ENCODE results near the gene SKA1.
"Not testable (repeated sequence)": the region's sequence is repeated elsewhere in the genome, so short reads cannot be mapped to it uniquely, and the experiment has no call there.

The SKA1 gene

GRCh38 chr18:50395093-50395492 is 20.2 kb downstream of the SKA1 start:
- no peak for DNase-seq (ENCODE audit: low read depth, low spot score)
- H3K9ac ChIP-seq (ENCODE audit: insufficient read length, low read depth) = no peak overlapping the region
- no peaks in the 10 kb centered on the region for H3K4me1 ChIP-seq (ENCODE audit: insufficient read depth, insufficient read length)
- H3K4me3 ChIP-seq (ENCODE audit: insufficient read length, low read depth) = no peak overlapping the region
- H3K36me3 ChIP-seq (ENCODE audit: insufficient read depth, insufficient read length, low read length) = peaks cover 30% of the 10 kb centered on the region
- no peak for TF ChIP-seq YY1 (IDR thresholded peaks at IDR 0.05; ENCODE audit: insufficient read depth, insufficient read length)
- TF ChIP-seq SUZ12 (IDR thresholded peaks at IDR 0.05; ENCODE audit: extremely low read depth, insufficient read depth, insufficient read length) = no peak
- no peaks in the 10 kb centered on the region for H3K27me3 ChIP-seq (ENCODE audit: insufficient read depth, insufficient read length)
- H3K9me3 ChIP-seq (ENCODE audit: insufficient read depth, low read length) = no peaks in the 10 kb centered on the region

- H3K9ac ChIP-seq (ENCODE audit: insufficient read length, low read depth) = no peak overlapping the region
- no peaks in the 10 kb centered on the region for H3K4me1 ChIP-seq (ENCODE audit: insufficient read depth, insufficient read length)
- peaks cover 27% of the 10 kb centered on the region for H3K36me3 ChIP-seq (ENCODE audit: insufficient read depth, insufficient read length, low read length)
- no peak for DNase-seq (ENCODE audit: low read depth, low spot score)
- peaks cover 4% of the 10 kb centered on the region for H3K27me3 ChIP-seq (ENCODE audit: insufficient read depth, insufficient read length)
- no peak for TF ChIP-seq ZNF274 (IDR thresholded peaks at IDR 0.05; ENCODE audit: low read depth, low read length)
- TF ChIP-seq SUZ12 (IDR thresholded peaks at IDR 0.05; ENCODE audit: extremely low read depth, insufficient read depth, insufficient read length) = no peak
- TF ChIP-seq YY1 (IDR thresholded peaks at IDR 0.05; ENCODE audit: insufficient read depth, insufficient read length) = no peak
- H3K4me3 ChIP-seq (ENCODE audit: insufficient read length, low read depth) = no peak overlapping the region
- no peaks in the 10 kb centered on the region for H3K9me3 ChIP-seq (ENCODE audit: insufficient read depth, low read length)
Observed at GRCh38 chr18:50396005-50396660, 21.3 kb downstream of the SKA1 start.

- TF ChIP-seq SUZ12 (IDR thresholded peaks at IDR 0.05; ENCODE audit: extremely low read depth, insufficient read depth, insufficient read length) = no peak
- TF ChIP-seq YY1 (IDR thresholded peaks at IDR 0.05; ENCODE audit: insufficient read depth, insufficient read length) = no peak
- no peak for TF ChIP-seq ZNF274 (IDR thresholded peaks at IDR 0.05; ENCODE audit: low read depth, low read length)
- H3K4me1 ChIP-seq (ENCODE audit: insufficient read depth, insufficient read length) = no peaks in the 10 kb centered on the region
- DNase-seq (ENCODE audit: low read depth, low spot score) = no peak
Observed at GRCh38 chr18:50397023-50397422, 22.2 kb downstream of the SKA1 start.

GRCh38 chr18:50398099-50398498 is 23.3 kb downstream of the SKA1 start:
- TF ChIP-seq SUZ12 (IDR thresholded peaks at IDR 0.05; ENCODE audit: extremely low read depth, insufficient read depth, insufficient read length) (no peak), YY1 (IDR thresholded peaks at IDR 0.05; ENCODE audit: insufficient read depth, insufficient read length) (no peak), ZNF274 (IDR thresholded peaks at IDR 0.05; ENCODE audit: low read depth, low read length) (no peak)
- peaks cover 24% of the 10 kb centered on the region for H3K27me3 ChIP-seq (ENCODE audit: insufficient read depth, insufficient read length)
- H3K4me1 ChIP-seq (ENCODE audit: insufficient read depth, insufficient read length) = no peaks in the 10 kb centered on the region
- DNase-seq (ENCODE audit: low read depth, low spot score) = no peak
- H3K9ac ChIP-seq (ENCODE audit: insufficient read length, low read depth) = no peak overlapping the region
- H3K36me3 ChIP-seq (ENCODE audit: insufficient read depth, insufficient read length, low read length) = peaks cover 12% of the 10 kb centered on the region
- H3K4me3 ChIP-seq (ENCODE audit: insufficient read length, low read depth) = peak overlapping the region; percentile 5
- no peaks in the 10 kb centered on the region for H3K9me3 ChIP-seq (ENCODE audit: insufficient read depth, low read length)

More at GRCh38 chr18:50397023-50397422, 22.2 kb downstream of the SKA1 start:
- Histone ChIP-seq H3K27me3 (ENCODE audit: insufficient read depth, insufficient read length) (peaks cover 13% of the 10 kb centered on the region), H3K9ac (ENCODE audit: insufficient read length, low read depth) (no peak overlapping the region), H3K4me3 (ENCODE audit: insufficient read length, low read depth) (no peak overlapping the region), H3K9me3 (ENCODE audit: insufficient read depth, low read length) (no peaks in the 10 kb centered on the region), H3K36me3 (ENCODE audit: insufficient read depth, insufficient read length, low read length) (peaks cover 18% of the 10 kb centered on the region)

- H3K36me3 ChIP-seq (ENCODE audit: insufficient read depth, insufficient read length, low read length) = peaks cover 7% of the 10 kb centered on the region
- DNase-seq (ENCODE audit: low read depth, low spot score) = peak; percentile 55
- peaks cover 32% of the 10 kb centered on the region for H3K27me3 ChIP-seq (ENCODE audit: insufficient read depth, insufficient read length)
- H3K9ac ChIP-seq (ENCODE audit: insufficient read length, low read depth) = no peak overlapping the region
- no peaks in the 10 kb centered on the region for H3K9me3 ChIP-seq (ENCODE audit: insufficient read depth, low read length)
- H3K4me3 ChIP-seq (ENCODE audit: insufficient read length, low read depth) = no peak overlapping the region
- no peaks in the 10 kb centered on the region for H3K4me1 ChIP-seq (ENCODE audit: insufficient read depth, insufficient read length)
- no peak for TF ChIP-seq SUZ12 (IDR thresholded peaks at IDR 0.05; ENCODE audit: extremely low read depth, insufficient read depth, insufficient read length)
Observed at GRCh38 chr18:50398947-50399346, 24.1 kb downstream of the SKA1 start.

GRCh38 chr18:50399582-50399981 is 24.7 kb downstream of the SKA1 start:
- Histone ChIP-seq H3K9me3 (ENCODE audit: insufficient read depth, low read length) (no peaks in the 10 kb centered on the region), H3K27me3 (ENCODE audit: insufficient read depth, insufficient read length) (peaks cover 39% of the 10 kb centered on the region), H3K4me1 (ENCODE audit: insufficient read depth, insufficient read length) (no peaks in the 10 kb centered on the region), H3K4me3 (ENCODE audit: insufficient read length, low read depth) (no peak overlapping the region), H3K9ac (ENCODE audit: insufficient read length, low read depth) (no peak overlapping the region), H3K36me3 (ENCODE audit: insufficient read depth, insufficient read length, low read length) (peaks cover 5% of the 10 kb centered on the region)
- no peak for DNase-seq (ENCODE audit: low read depth, low spot score)
- TF ChIP-seq SUZ12 (IDR thresholded peaks at IDR 0.05; ENCODE audit: extremely low read depth, insufficient read depth, insufficient read length) (no peak), ZNF274 (IDR thresholded peaks at IDR 0.05; ENCODE audit: low read depth, low read length) (no peak), YY1 (IDR thresholded peaks at IDR 0.05; ENCODE audit: insufficient read depth, insufficient read length) (no peak)

- DNase-seq (ENCODE audit: low read depth, low spot score) = peak; percentile 35
- H3K4me3 ChIP-seq (ENCODE audit: insufficient read length, low read depth); H3K36me3 ChIP-seq (ENCODE audit: insufficient read depth, insufficient read length, low read length): not testable (repeated sequence)
Observed at GRCh38 chr18:50400438-50400837, 25.6 kb downstream of the SKA1 start.

GRCh38 chr18:50401295-50401694 is 26.4 kb downstream of the SKA1 start:
- DNase-seq (ENCODE audit: low read depth, low spot score) = no peak
- H3K9me3 ChIP-seq (ENCODE audit: insufficient read depth, low read length) = no peaks in the 10 kb centered on the region
- TF ChIP-seq YY1 (IDR thresholded peaks at IDR 0.05; ENCODE audit: insufficient read depth, insufficient read length) (no peak), ZNF274 (IDR thresholded peaks at IDR 0.05; ENCODE audit: low read depth, low read length) (no peak), SUZ12 (IDR thresholded peaks at IDR 0.05; ENCODE audit: extremely low read depth, insufficient read depth, insufficient read length) (no peak)
- no peaks in the 10 kb centered on the region for H3K36me3 ChIP-seq (ENCODE audit: insufficient read depth, insufficient read length, low read length)
- H3K9ac ChIP-seq (ENCODE audit: insufficient read length, low read depth) = no peak overlapping the region
- H3K4me3 ChIP-seq (ENCODE audit: insufficient read length, low read depth) = no peak overlapping the region
- no peaks in the 10 kb centered on the region for H3K4me1 ChIP-seq (ENCODE audit: insufficient read depth, insufficient read length)
- peaks cover 55% of the 10 kb centered on the region for H3K27me3 ChIP-seq (ENCODE audit: insufficient read depth, insufficient read length)

More at GRCh38 chr18:50400438-50400837, 25.6 kb downstream of the SKA1 start:
- H3K4me1 ChIP-seq (ENCODE audit: insufficient read depth, insufficient read length); H3K9ac ChIP-seq (ENCODE audit: insufficient read length, low read depth); H3K9me3 ChIP-seq (ENCODE audit: insufficient read depth, low read length): not testable (repeated sequence)
- peaks cover 47% of the 10 kb centered on the region for H3K27me3 ChIP-seq (ENCODE audit: insufficient read depth, insufficient read length)

Data from NT2/D1 (cell line).